ENCODE data around the gene CPEB1.
A peak's percentile ranks its signal among the peaks of the same experiment; 100 is the strongest.

The CPEB1 gene

GRCh38 chr15:82554351-82554750 lies 92.8 kb downstream of the CPEB1 start:
- no peak for DNase-seq (ENCODE audit: insufficient read length, low spot score)
- TF ChIP-seq POLR2A (IDR thresholded peaks at IDR 0.05; ENCODE audit: low read depth, low read length), result no peak
- FAIRE-seq, result no peak

- no peak for FAIRE-seq
- no peak for DNase-seq (ENCODE audit: insufficient read length, low spot score)
- no peak for TF ChIP-seq POLR2A (IDR thresholded peaks at IDR 0.05; ENCODE audit: low read depth, low read length)
Observed at GRCh38 chr15:82553846-82554245, 93.3 kb downstream of the CPEB1 start.

GRCh38 chr15:82552861-82553260 lies 94.3 kb downstream of the CPEB1 start:
- DNase-seq (ENCODE audit: insufficient read length, low spot score) (no peak), FAIRE-seq (no peak)
- TF ChIP-seq POLR2A (IDR thresholded peaks at IDR 0.05; ENCODE audit: low read depth, low read length), result no peak

- FAIRE-seq, result no peak
- DNase-seq (ENCODE audit: insufficient read length, low spot score), result no peak
Observed at GRCh38 chr15:82551646-82552247, 95.4 kb downstream of the CPEB1 start.

GRCh38 chr15:82549199-82549665 lies 97.9 kb downstream of the CPEB1 start:
- TF ChIP-seq POLR2A (IDR thresholded peaks at IDR 0.05; ENCODE audit: low read depth, low read length), result no peak
- DNase-seq (ENCODE audit: insufficient read length, low spot score), result no peak
- no peak for FAIRE-seq

More at GRCh38 chr15:82551646-82552247, 95.4 kb downstream of the CPEB1 start:
- TF ChIP-seq POLR2A (IDR thresholded peaks at IDR 0.05; ENCODE audit: low read depth, low read length), result no peak

- no peak for FAIRE-seq
- DNase-seq (ENCODE audit: insufficient read length, low spot score), result no peak
- TF ChIP-seq POLR2A (IDR thresholded peaks at IDR 0.05; ENCODE audit: low read depth, low read length), result no peak
Observed at GRCh38 chr15:82548700-82549099, 98.5 kb downstream of the CPEB1 start.

GRCh38 chr15:82545478-82545877 lies 101.7 kb downstream of the CPEB1 start:
- DNase-seq (ENCODE audit: insufficient read length, low spot score) (no peak), FAIRE-seq (no peak)
- TF ChIP-seq POLR2A (IDR thresholded peaks at IDR 0.05; ENCODE audit: low read depth, low read length), result no peak

- TF ChIP-seq POLR2A (IDR thresholded peaks at IDR 0.05; ENCODE audit: low read depth, low read length), result no peak
- no peak for DNase-seq (ENCODE audit: insufficient read length, low spot score)
- FAIRE-seq, result no peak
Observed at GRCh38 chr15:82545002-82545401, 102.2 kb downstream of the CPEB1 start.

GRCh38 chr15:82544431-82544830 lies 102.7 kb downstream of the CPEB1 start:
- DNase-seq (ENCODE audit: insufficient read length, low spot score), result no peak
- TF ChIP-seq POLR2A (IDR thresholded peaks at IDR 0.05; ENCODE audit: low read depth, low read length), result no peak
- no peak for FAIRE-seq

- TF ChIP-seq POLR2A (IDR thresholded peaks at IDR 0.05; ENCODE audit: low read depth, low read length), result no peak
- DNase-seq (ENCODE audit: insufficient read length, low spot score) (no peak), FAIRE-seq (no peak)
Observed at GRCh38 chr15:82543160-82543559, 104.0 kb downstream of the CPEB1 start.

- FAIRE-seq (no peak), DNase-seq (ENCODE audit: insufficient read length, low spot score) (no peak)
- no peak for TF ChIP-seq POLR2A (IDR thresholded peaks at IDR 0.05; ENCODE audit: low read depth, low read length)
Observed at GRCh38 chr15:82540984-82541431, 106.2 kb downstream of the CPEB1 start.

- TF ChIP-seq POLR2A (IDR thresholded peaks at IDR 0.05; ENCODE audit: low read depth, low read length), result peak; percentile 75
- FAIRE-seq (no peak), DNase-seq (ENCODE audit: insufficient read length, low spot score) (peak; percentile 79)
Observed at GRCh38 chr15:82540055-82540983, 106.8 kb downstream of the CPEB1 start, which contains the start of gene RPS17. RPS17 (minus strand) TSS chr15:82540457; CDS start chr15:82540428, 29 bp downstream.

- FAIRE-seq, result no peak
- no peak for DNase-seq (ENCODE audit: insufficient read length, low spot score)
- TF ChIP-seq POLR2A (IDR thresholded peaks at IDR 0.05; ENCODE audit: low read depth, low read length), result no peak
Observed at GRCh38 chr15:82539691-82540054, 107.5 kb downstream of the CPEB1 start.

- TF ChIP-seq POLR2A (IDR thresholded peaks at IDR 0.05; ENCODE audit: low read depth, low read length), result no peak
- DNase-seq (ENCODE audit: insufficient read length, low spot score) (no peak), FAIRE-seq (no peak)
Observed at GRCh38 chr15:82538961-82539690, 108.0 kb downstream of the CPEB1 start.

Data from H54 (cell line).